GM12875 (cell line): ENCODE data around the gene IL22RA1.

Experiments
- H3K4me3 ChIP-seq: one replicate; pipeline ENCODE4 v1.5.1; 2011; ENCODE audit warnings: low read depth, low read length, control low read depth
- TF ChIP-seq, protein P1 (sequence below): IDR thresholded peaks from 2 replicates; pipeline ENCODE4 v1.5.1; 2011; ENCODE audit warnings: low read depth, mild to moderate bottlenecking, control low read depth, inconsistent platforms, low read length, moderate library complexity, borderline replicate concordance; ENCODE audit not compliant: insufficient read depth

Gene IL22RA1

DNA sequence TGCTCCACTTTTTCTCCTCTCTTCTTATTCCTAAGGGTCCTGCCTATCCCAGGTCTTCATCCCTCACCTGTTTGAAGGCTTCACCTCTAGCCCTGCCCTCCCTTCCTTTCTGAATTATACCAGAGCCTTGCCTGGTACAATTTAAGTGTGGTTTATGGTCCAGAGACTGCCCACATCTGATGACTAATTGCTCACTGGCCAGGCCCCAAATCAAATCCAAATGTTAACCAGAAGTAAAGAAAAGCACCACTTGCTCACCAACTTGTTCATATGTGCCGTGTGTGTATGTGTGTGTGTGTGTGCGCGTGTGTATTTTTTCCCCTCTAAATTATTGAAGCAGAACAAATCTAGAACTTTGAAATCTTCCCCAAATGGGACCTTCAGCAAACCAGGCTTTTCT lies 57.4 kb downstream of the IL22RA1 start:
- H3K4me3 ChIP-seq: no peak overlapping the region
- TF ChIP-seq, protein P1, sequence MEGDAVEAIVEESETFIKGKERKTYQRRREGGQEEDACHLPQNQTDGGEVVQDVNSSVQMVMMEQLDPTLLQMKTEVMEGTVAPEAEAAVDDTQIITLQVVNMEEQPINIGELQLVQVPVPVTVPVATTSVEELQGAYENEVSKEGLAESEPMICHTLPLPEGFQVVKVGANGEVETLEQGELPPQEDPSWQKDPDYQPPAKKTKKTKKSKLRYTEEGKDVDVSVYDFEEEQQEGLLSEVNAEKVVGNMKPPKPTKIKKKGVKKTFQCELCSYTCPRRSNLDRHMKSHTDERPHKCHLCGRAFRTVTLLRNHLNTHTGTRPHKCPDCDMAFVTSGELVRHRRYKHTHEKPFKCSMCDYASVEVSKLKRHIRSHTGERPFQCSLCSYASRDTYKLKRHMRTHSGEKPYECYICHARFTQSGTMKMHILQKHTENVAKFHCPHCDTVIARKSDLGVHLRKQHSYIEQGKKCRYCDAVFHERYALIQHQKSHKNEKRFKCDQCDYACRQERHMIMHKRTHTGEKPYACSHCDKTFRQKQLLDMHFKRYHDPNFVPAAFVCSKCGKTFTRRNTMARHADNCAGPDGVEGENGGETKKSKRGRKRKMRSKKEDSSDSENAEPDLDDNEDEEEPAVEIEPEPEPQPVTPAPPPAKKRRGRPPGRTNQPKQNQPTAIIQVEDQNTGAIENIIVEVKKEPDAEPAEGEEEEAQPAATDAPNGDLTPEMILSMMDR: no peak

DNA sequence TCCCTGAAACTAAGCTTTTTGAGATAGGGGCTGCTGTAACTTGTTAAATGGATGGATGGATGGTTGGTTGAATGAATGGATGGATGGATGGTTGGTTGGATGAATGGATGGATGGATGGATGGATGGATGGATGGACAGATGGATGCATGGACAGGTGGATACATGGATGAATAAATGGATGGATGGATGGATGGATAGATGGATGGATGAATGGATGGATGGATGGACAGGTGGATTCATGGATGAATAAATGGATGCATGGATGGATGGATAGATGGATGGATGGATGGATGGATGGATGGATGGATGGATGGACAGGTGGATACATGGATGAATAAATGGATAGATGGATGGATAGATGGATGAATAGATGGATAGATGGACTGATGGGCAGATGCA lies 57.9 kb downstream of the IL22RA1 start:
- no peak overlapping the region for H3K4me3 ChIP-seq
- TF ChIP-seq, protein P1: no peak

DNA sequence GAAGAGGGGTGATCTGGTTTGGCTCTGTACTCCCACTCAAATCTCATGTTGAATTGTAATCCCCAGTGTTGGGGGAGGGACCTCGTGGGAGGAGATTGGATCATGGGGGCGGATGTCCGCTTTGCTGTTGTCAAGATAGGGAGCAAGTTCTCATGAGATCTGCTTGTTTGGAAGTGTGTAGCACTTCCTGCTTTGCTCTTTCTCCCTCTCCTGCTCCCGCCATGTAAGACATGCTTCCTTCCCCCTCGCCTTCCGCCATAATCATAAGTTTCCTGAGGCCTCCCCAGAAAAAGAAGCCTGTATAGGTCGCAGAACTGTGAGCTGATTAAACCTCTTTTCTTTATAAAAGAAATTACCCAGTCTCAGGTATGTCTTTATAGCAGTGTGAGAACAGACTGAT lies 58.9 kb downstream of the IL22RA1 start:
- TF ChIP-seq, protein P1: no peak

GRCh38 chr1:24082372-24082771 lies 60.6 kb downstream of the IL22RA1 start:
- TF ChIP-seq, protein P1: no peak
- no peak overlapping the region for H3K4me3 ChIP-seq

More for the DNA sequence above, 58.9 kb downstream of the IL22RA1 start:
- H3K4me3 ChIP-seq: no peak overlapping the region

DNA sequence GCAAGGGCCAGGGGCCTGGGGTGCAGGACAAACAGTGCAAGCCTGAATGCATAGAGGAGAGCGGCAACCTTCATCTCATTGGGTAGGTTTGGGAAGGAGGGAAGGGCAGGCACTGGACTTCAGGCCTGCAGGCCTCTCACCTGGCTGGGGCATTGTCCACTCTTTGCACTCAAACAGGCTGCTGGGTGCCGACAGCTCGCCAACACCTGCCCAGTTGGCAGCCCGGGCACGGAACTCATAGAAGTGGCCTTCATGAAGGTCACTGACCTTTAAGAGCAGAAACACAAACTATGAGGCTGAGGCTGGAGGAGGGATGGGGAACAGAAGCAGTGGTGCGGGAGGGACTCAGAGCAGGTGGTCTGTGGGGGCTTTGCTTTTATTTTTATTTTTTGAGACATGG lies 61.8 kb downstream of the IL22RA1 start:
- no peak overlapping the region for H3K4me3 ChIP-seq
- TF ChIP-seq, protein P1: no peak

DNA sequence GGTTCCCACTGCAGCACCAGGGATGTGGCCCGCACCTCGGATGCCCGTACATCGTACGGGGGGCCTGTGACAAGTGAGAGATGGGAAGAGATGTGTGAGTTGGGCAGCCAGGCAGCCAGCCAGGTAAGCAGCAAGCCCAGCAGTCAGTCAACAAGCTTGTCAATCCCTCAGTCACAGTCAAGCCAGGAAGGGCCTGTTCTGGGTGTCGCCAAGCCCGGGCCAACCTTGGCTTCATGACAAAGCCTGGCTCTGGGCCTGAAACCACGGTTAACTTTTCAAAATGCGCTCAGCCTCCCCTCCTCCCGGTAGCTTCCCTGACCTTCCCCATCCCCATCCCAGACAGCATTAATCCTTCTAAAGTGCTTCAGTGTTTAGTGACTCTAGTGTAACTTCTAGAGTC lies 62.8 kb downstream of the IL22RA1 start:
- TF ChIP-seq, protein P1: no peak

DNA sequence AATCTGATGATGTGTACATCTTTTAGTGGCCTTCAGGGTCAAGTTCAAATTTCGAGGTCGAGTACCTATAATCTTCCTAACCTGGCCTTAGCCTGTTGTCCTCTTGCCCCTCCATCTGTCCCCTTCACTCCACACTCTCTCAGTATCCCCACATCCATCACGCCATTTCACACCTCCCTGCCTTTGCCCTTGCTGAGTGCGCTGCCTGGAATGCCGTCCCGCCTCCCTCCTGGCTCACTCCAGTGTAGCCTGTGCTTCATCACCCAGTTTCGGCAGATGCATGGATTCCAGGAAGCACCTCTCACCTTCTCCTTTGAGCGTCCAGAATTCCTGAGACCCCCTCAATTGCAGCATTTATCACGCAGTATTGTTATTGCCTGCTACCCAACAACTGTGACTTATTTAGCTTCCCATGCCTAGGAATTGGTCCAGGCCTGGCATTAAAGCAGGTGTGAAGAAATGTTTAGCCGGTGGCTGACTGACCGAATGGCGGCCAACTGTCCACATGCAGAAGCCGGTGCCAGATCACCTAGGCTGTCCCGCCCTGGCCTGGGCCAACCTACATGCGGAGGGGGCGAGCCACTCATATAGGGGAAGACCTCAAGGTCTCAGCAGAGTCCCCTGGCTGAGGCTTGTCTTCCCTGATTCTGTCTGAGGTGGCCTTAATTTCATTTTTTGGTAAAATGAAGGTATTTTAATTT lies 65.5 kb downstream of the IL22RA1 start:
- TF ChIP-seq, protein P1: no peak
- no peak overlapping the region for H3K4me3 ChIP-seq

More for the DNA sequence above, 62.8 kb downstream of the IL22RA1 start:
- no peak overlapping the region for H3K4me3 ChIP-seq
